ENCODE measurements around the gene EPB41L3.
"Not testable (repeated sequence)": the region's sequence is repeated elsewhere in the genome, so short reads cannot be mapped to it uniquely, and the experiment has no call there.

EPB41L3 gene

GRCh38 chr18:5500158-5500939 lies 43.4 kb downstream of the EPB41L3 start:
- FAIRE-seq (no peak), DNase-seq (ENCODE audit: insufficient read length, low spot score) (no peak)

DNA sequence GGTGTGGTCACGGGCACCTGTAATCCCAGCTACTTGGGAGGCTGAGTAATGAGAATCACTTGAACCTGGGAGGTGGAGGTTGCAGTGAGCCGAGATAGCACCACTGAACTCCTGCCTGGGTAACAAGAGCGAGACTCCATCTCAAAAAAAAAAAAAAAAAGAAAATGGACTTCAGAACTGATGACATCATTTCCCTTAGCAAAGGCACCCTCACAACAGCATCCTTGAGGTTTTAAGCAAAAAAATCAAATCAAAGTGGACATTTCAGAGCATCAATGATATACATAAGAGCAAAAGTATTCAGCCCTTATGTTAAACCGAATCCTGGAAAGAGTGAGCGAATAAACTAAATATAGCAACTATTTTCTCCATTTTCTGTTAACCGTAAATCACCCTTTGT lies 45.3 kb downstream of the EPB41L3 start:
- DNase-seq (ENCODE audit: insufficient read length, low spot score) (no peak), FAIRE-seq (no peak)

- no peak for FAIRE-seq
Observed at GRCh38 chr18:5496305-5496704, 47.5 kb downstream of the EPB41L3 start.

GRCh38 chr18:5490753-5491480 lies 52.9 kb downstream of the EPB41L3 start:
- no peak for DNase-seq (ENCODE audit: insufficient read length, low spot score)
- FAIRE-seq, result no peak

More at GRCh38 chr18:5496305-5496704, 47.5 kb downstream of the EPB41L3 start:
- DNase-seq (ENCODE audit: insufficient read length, low spot score), result no peak

DNA sequence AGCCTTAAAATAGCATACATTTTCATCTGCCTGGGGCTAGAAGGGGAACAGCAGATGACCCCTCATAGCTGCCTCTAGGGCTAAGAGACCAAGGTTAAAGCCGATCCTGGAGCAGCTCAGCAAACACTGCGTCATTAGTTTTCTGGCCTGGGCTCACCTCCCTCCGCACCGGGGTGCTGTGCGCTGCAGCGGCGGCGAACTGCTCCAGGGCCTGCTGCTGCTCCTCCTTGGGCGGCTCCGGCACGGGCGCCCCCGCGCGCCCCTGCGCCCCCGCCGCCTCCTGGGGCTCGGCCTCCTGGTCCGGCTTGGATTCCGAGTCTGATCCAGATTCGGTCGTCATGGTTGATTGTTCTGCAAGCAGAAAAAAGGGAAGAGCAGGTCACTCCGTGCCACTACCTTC lies 55.0 kb downstream of the EPB41L3 start:
- FAIRE-seq, result no peak
- DNase-seq (ENCODE audit: insufficient read length, low spot score), result no peak

DNA sequence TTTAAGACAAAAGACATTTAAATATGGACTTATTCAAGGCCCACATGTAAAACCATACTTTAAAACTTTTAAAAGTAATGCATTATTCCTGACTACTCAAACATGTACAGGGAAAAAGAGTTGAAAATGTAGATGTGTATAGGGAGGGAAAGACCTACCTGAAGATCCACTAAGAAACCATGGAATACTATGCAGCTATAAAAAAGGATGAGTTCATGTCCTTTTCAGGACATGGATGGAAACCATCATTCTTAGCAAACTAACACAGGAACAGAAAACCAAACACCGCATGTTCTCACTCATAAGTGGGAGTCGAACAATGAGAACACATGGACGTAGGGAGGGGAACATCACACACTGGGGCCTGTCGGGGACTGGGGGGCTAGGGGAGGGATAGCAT lies 55.8 kb downstream of the EPB41L3 start:
- not testable (repeated sequence) for FAIRE-seq; DNase-seq (ENCODE audit: insufficient read length, low spot score)

DNA sequence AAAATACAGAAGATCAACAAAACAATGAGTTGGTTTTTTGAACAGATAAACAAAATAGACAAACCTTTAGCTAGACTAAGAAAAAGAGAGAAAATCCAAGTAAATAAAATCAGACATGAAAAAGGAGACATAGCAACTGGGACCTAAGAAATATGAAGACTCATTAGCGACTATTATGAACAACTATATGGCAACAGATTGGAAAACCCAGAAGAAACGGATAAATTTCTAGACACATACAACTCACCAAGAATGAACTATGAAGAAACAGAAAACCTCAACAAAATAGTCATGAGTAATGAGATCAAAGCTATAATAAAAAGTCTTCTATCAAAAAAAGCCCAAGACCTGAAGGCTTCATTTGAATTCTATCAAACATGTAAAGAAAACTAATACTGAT lies 59.3 kb downstream of the EPB41L3 start:
- FAIRE-seq, result no peak
- DNase-seq (ENCODE audit: insufficient read length, low spot score), result no peak

DNA sequence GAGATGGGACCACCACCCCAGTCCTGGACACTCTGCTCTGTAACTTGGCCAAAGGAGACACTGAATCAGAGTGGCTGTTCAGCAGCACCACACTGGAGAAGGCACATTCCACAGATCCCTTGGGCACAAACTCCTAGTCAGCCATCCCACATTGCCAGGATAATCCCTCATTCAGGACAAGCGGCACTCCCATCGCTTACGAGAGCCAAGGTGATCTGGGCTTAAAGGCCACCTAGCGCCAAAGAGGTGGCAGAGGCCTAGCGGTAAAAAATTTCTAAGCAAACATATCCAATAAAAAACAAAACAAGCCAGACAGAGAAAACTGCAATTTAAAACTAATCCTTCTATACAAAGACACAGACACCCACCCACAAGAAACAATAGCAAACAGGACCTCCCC lies 62.2 kb downstream of the EPB41L3 start:
- DNase-seq (ENCODE audit: insufficient read length, low spot score), result no peak
- no peak for FAIRE-seq

- DNase-seq (ENCODE audit: insufficient read length, low spot score), result no peak
- no peak for FAIRE-seq
Observed at GRCh38 chr18:5478261-5478660, 65.5 kb downstream of the EPB41L3 start.

DNA sequence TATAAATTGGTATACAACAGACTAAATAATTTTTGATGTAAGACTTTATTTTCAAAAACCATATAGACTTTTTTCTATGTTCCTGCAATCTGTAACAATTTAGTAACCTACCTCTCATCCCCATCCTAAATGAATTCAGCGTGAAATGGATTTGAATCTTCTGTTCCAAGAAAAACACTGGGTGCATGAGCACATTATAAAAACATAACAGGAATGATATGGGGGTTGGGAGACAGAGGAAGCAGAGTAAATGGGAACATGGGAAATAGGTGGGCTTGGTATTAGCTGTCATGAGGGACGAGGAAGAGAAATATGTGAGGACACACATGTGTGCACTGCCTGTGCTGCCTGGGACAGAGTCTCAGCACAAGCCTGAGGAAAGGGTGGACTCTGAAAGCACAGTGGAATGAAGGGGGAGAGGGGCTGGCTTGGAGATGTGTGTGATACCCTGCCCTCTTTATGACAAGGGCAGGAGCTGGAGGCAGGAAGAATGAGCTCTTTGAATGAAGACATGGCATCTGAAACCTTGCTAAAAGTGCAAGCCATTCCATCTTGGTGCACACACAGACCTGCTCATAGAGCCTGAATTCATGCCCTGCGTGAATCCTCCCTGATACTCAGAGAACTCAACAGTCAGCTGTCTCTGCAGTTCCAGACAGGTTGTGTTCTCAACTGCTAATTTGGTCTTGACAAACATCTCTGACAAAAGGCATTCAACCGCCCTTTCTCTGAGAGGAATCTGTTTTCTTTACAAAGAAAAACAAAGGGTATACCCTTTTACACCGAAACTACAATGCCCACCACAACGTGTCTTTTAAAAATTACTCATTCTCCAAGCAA lies 66.6 kb downstream of the EPB41L3 start:
- FAIRE-seq (no peak), DNase-seq (ENCODE audit: insufficient read length, low spot score) (no peak)

- no peak for FAIRE-seq
- no peak for DNase-seq (ENCODE audit: insufficient read length, low spot score)
Observed at GRCh38 chr18:5475267-5475666, 68.5 kb downstream of the EPB41L3 start.

GRCh38 chr18:5469340-5469739 lies 74.5 kb downstream of the EPB41L3 start:
- FAIRE-seq, result no peak

DNA sequence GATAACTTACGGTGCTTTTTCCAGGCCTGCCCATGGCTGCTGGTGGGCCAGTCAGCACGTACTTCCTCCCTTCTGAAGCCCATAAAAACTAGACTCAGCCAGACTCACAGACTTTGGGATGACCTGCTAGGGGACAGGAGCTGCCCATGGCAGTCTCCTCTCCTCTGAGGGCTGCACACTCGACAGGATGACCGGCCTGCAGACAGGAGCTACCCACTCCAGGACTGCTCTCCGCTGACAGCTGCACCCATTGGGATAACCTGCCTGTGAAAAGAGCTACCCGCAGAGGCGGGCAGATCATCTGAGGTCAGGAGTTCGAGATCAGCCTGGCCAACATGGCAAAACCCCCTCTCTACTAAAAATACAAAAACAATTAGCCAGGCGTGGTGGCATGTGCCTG lies 75.4 kb downstream of the EPB41L3 start:
- no peak for FAIRE-seq

More at GRCh38 chr18:5469340-5469739, 74.5 kb downstream of the EPB41L3 start:
- no peak for DNase-seq (ENCODE audit: insufficient read length, low spot score)

DNA sequence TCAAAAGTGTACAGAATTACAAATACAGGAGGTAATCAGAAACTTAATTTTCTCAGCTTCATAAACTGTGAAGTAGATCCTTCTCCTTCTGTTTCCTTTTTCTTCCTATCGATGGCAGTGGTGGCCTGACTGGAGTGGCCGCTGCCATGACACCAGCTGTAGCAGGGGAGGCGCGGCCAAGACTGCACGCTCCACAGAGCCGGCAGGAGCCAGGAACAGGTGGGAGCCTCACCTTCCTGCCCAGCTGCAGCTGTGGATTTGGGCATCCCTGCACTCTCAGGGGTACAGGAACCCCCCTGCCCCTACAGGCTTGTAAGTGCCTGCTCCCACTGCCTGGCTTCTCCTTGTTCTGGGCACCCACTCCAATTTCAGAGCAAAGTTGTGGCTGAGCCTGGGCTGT lies 76.1 kb downstream of the EPB41L3 start:
- FAIRE-seq, result no peak

More for the DNA sequence above, 75.4 kb downstream of the EPB41L3 start:
- no peak for DNase-seq (ENCODE audit: insufficient read length, low spot score)

GRCh38 chr18:5466256-5466655 lies 77.5 kb downstream of the EPB41L3 start:
- no peak for DNase-seq (ENCODE audit: insufficient read length, low spot score)
- FAIRE-seq, result no peak

More for the DNA sequence above, 76.1 kb downstream of the EPB41L3 start:
- DNase-seq (ENCODE audit: insufficient read length, low spot score), result no peak

DNA sequence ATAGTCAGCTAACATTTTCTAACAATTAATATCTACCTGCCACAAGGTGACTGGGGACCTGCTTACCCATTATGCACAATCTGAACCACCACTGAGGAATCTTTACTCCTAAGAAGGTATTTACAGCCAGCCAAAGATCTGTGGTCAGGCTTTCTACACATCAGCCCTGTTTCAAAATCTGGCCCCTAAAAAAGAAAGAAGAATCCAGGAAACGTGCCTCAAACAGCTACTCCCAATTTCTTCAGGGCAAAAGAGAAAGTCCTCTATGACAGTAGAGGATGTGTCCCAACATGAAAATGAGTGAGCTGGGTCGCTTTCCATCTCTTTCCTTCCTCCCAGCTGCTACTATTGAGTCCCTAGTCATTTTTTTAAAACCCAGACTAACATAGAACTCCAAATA lies 79.5 kb downstream of the EPB41L3 start:
- no peak for DNase-seq (ENCODE audit: insufficient read length, low spot score)
- FAIRE-seq, result no peak

DNA sequence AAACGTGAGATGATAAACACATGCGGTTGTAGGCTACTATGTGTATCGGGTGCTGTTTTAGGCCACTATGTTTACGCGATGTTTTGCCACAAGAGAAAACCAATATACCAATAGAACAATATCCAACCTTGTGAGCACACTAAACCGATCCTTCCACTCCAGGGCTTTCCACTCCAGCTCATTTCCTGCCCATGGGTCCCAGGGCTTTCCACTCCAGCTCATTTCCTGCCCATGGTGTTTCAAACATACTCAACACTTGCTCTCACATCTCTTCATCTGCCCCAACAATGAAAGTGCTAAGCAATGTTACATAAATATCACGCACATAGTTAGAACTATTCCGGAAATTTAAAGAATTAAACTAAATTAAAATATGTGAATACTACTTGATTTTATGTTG lies 80.0 kb downstream of the EPB41L3 start:
- FAIRE-seq (no peak), DNase-seq (ENCODE audit: insufficient read length, low spot score) (no peak)

DNA sequence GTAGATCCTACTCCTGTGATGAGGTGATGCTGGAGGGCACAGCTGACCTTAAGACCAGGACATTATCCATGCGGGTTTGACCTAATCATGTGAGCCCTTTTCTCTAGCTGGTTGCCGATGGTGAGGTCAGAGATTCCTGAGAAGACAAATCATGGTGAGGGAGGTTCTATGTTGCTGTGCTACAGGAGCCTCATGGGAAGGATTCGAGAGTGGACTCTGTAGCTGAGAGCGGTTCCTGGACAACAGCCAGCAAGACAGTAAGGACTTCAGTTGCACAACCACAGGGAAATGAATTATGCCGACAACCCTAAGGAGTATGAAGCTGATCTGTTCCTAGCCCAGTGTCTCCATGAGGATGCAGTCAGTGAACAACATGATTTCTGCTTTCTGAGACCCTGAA lies 80.4 kb downstream of the EPB41L3 start:
- no peak for FAIRE-seq
- DNase-seq (ENCODE audit: insufficient read length, low spot score), result peak; percentile 14

GRCh38 chr18:5462227-5462626 lies 81.6 kb downstream of the EPB41L3 start:
- FAIRE-seq (no peak), DNase-seq (ENCODE audit: insufficient read length, low spot score) (no peak)

- DNase-seq (ENCODE audit: insufficient read length, low spot score) (no peak), FAIRE-seq (no peak)
Observed at GRCh38 chr18:5461041-5461440, 82.8 kb downstream of the EPB41L3 start.

DNA sequence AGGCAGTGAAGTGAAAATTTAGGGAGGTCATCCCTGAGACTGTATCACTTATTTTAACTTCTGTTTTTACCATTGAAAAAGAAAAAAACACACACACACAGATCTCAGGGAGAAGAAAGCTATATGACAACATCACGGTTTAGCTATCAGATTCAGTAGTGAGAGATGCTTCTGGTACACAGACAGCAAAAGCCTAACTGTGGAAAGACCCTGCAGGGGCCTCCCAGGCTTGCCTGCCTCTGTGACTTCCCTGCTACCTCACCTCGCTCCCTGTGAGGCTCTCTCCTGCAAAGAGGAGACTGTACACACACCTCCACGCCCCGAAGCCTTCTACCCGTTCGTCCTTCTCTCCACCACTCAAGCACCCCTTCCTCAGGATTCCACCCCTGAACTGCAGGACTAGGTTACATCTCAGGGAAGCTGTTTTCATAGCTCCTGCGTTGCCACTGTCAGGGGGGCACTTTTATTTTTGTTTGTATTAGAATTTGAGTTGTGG lies 86.3 kb downstream of the EPB41L3 start:
- FAIRE-seq (no peak), DNase-seq (ENCODE audit: insufficient read length, low spot score) (no peak)

All from HTR-8/SVneo (cell line).